GM12878 (cell line): ENCODE results near the gene CPLANE2. TPM values are rescaled to one million over a fixed set of nuclear protein-coding genes. Genes with fewer than 3 reads are reported as not detected.

ENCODE experiments used
- ATAC-seq: fragments of 200-7000 bp; cut with Tn5 transposase; 3 replicates; pipeline ENCODE4 v1.9.1; 2020; ENCODE audit warnings: mild to moderate bottlenecking, moderate library complexity
- BruUV-seq: library from RNA; stranded (reverse); fragments of 400-500 nt; replicated peaks from 2 replicates; lab custom pipeline; 2021; lab: Mats Ljungman, UMichigan
- CTCF ChIA-PET: fragments of 300-600 bp; sonication (Branson Sonifier 250); formaldehyde crosslinking; extraction: SDS; loops from one replicate; lab custom pipeline; 2021; ENCODE audit warnings: inconsistent platforms; lab: Yijun Ruan, JAX
- POLR2A ChIA-PET: fragments of 350-600 bp; formaldehyde crosslinking; extraction: SDS; loops from one replicate; lab custom pipeline; 2021; ENCODE audit warnings: inconsistent platforms; lab: Charles Lee
- RAD21 ChIA-PET: fragments of 300-600 bp; sonication (Branson Sonifier 250); formaldehyde crosslinking; loops from one replicate; lab custom pipeline; 2023; ENCODE audit warnings: antibody characterized with exemption; ENCODE audit not compliant: unreplicated experiment; lab: Charles Lee
- SMC1A ChIA-PET: fragments of 300-600 bp; sonication (Branson Sonifier 250); formaldehyde crosslinking; loops from one replicate; lab custom pipeline; 2023; ENCODE audit not compliant: unreplicated experiment, uncharacterized antibody; lab: Charles Lee
- DNase-seq: peaks from one replicate; pipeline ENCODE4 v3.0.0-alpha.2; 2011; ENCODE audit warnings: low read depth, low spot score
- FAIRE-seq: peaks from 3 replicates; lab custom pipeline; 2011; peaks lifted over from hg19 to GRCh38; lab: Jason Lieb, UNC
- H2AFZ ChIP-seq: 2 replicates; pipeline ENCODE4 v1.6.0; 2011; ENCODE audit warnings: low read depth, low read length, control low read depth; ENCODE audit not compliant: control insufficient read depth
- H3K27ac ChIP-seq: 2 replicates; pipeline ENCODE4 v1.5.1; 2011; ENCODE audit warnings: control low read depth; ENCODE audit not compliant: control insufficient read depth, insufficient read depth
- H3K27me3 ChIP-seq, 2 experiments: replicated peaks in 1 of 2; 2 replicates each; pipeline versions ENCODE4 v1.6.0 to v1.6.1; 2011; ENCODE audit warnings: low read length in 1 of 2; ENCODE audit not compliant: control insufficient read depth in 2 of 2, insufficient read depth in 2 of 2
- H3K36me3 ChIP-seq, 2 experiments: 2 replicates each; pipeline ENCODE4 v1.5.1; 2011; ENCODE audit warnings: low read length in 1 of 2; ENCODE audit not compliant: control insufficient read depth in 2 of 2, insufficient read depth in 2 of 2
- H3K4me1 ChIP-seq: 2 replicates; pipeline ENCODE4 v1.6.1; 2011; ENCODE audit warnings: mild to moderate bottlenecking, low read length, moderate library complexity, mixed read lengths; ENCODE audit not compliant: control insufficient read depth, insufficient read depth
- H3K4me2 ChIP-seq: 2 replicates; pipeline ENCODE4 v1.6.0; 2011; ENCODE audit warnings: control low read depth; ENCODE audit not compliant: control insufficient read depth, insufficient read depth
- H3K4me3 ChIP-seq: fragments of 200-600 bp; sonication (generic); 2 replicates; pipeline ENCODE4 v1.5.1; 2016
- H3K79me2 ChIP-seq: 2 replicates; pipeline ENCODE4 v1.6.0; 2011; ENCODE audit warnings: low read length; ENCODE audit not compliant: control insufficient read depth, insufficient read depth
- H3K9ac ChIP-seq: 2 replicates; pipeline ENCODE4 v1.8.0; 2011; ENCODE audit warnings: low read length, control low read depth, mixed read lengths; ENCODE audit not compliant: control insufficient read depth, insufficient read depth
- H3K9me3 ChIP-seq: replicated peaks from 3 replicates; pipeline ENCODE4 v1.5.1; 2011; ENCODE audit warnings: mild to moderate bottlenecking, low read length; ENCODE audit not compliant: control insufficient read depth, insufficient read depth
- H4K20me1 ChIP-seq: 2 replicates; pipeline ENCODE4 v1.6.0; 2011; ENCODE audit not compliant: control insufficient read depth, insufficient read depth
- JUNB ChIP-seq: IDR thresholded peaks from 2 replicates; pipeline ENCODE4 v1.6.1; 2016; ENCODE audit warnings: antibody characterized with exemption, mild to moderate bottlenecking
- RELA ChIP-seq: fragments of 450-650 bp; IDR thresholded peaks from 2 replicates; pipeline ENCODE4 v1.8.0; 2014; ENCODE audit warnings: borderline replicate concordance; ENCODE audit not compliant: partially characterized antibody
- RFX5 ChIP-seq: IDR thresholded peaks from 2 replicates; pipeline ENCODE4 v1.6.1; 2011; ENCODE audit warnings: low read depth, low read length, improper control_type of control experiment
- SIX5 ChIP-seq: IDR thresholded peaks from 2 replicates; pipeline ENCODE4 v1.6.1; 2011; ENCODE audit warnings: mild to moderate bottlenecking, low read depth, low read length, moderate library complexity; ENCODE audit not compliant: severe bottlenecking
- WRNIP1 ChIP-seq: IDR thresholded peaks from 2 replicates; pipeline ENCODE4 v1.6.1; 2011; ENCODE audit warnings: low read depth, low read length, improper control_type of control experiment, borderline replicate concordance
- ZSCAN29 ChIP-seq: fragments of 450-650 bp; IDR thresholded peaks from 2 replicates; pipeline ENCODE4 v1.6.1; 2017; ENCODE audit warnings: mild to moderate bottlenecking, moderate library complexity
- WGBS: methylation state at CpG from one replicate; pipeline ENCODE4 v1.1.6; 2016; ENCODE audit warnings: low lambda C conversion rate; ENCODE audit not compliant: insufficient replicate concordance, insufficient coverage; ENCODE audit errors: missing lambda C conversion rate; 5-methylcytosine and 5-hydroxymethylcytosine counted together
- in situ Hi-C: fragments of 300-500 bp; cut with MboI; formaldehyde crosslinking; loops from 9 replicates; pipeline ENCODE4 v1.14.3; 2018; ENCODE audit warnings: mixed read lengths
- intact Hi-C: fragments of 100-400 bp; cut with micrococcal nuclease; formaldehyde crosslinking; loops from one replicate; pipeline ENCODE4 v1.14.2; 2022; ENCODE audit not compliant: unreplicated experiment
- polyA plus RNA-seq, 11 experiments: library from polyadenylated mRNA; depleted of rRNA in 4 of 11; unstranded in 6 of 11; stranded (reverse) in 5 of 11; fragments of >200 nt; fragmentation: Nextera tagmentation in 4 of 11; fragmentation: Illumina TruSeq in 1 of 11; extraction: Ambion mirVana in 4 of 11; extraction: Trizol in 1 of 11; gene quantifications; 1 replicate in 1 of 11; 2 replicates in 10 of 11; pipeline versions ENCODE4 v1.2.1 to v1.2.3, GENCODE V29; 2011 to 2016; ENCODE audit warnings: inconsistent platforms in 2 of 11, missing spikeins in 2 of 11, low read depth in 1 of 11
- total RNA-seq, 4 experiments: library from RNA; depleted of rRNA in 3 of 4; stranded (reverse); fragments of >200 nt in 3 of 4; fragmentation: Illumina TruSeq in 1 of 4; extraction: Trizol in 1 of 4; gene quantifications; 2 replicates each; pipeline versions ENCODE4 v1.2.1 to v1.2.3, GENCODE V29; 2013 to 2021
- TF ChIP-seq, protein P1 (sequence below): fragments of 150-350 bp; IDR thresholded peaks from 2 replicates; pipeline ENCODE4 v1.6.1; 2016; ENCODE audit warnings: low read depth, low read length

The CPLANE2 gene
- total and polyA plus RNA-seq, 10 of the 15 experiments (the other 5 are each of a cell fraction or from before 2014, with no cell fraction given) = 0.09 to 4.5 (median 2.3) TPM; not detected in 1

GRCh38 chr1:16203550-16203949, 33.4 kb downstream of the CPLANE2 start (continued):
- TF ChIP-seq, protein P1, sequence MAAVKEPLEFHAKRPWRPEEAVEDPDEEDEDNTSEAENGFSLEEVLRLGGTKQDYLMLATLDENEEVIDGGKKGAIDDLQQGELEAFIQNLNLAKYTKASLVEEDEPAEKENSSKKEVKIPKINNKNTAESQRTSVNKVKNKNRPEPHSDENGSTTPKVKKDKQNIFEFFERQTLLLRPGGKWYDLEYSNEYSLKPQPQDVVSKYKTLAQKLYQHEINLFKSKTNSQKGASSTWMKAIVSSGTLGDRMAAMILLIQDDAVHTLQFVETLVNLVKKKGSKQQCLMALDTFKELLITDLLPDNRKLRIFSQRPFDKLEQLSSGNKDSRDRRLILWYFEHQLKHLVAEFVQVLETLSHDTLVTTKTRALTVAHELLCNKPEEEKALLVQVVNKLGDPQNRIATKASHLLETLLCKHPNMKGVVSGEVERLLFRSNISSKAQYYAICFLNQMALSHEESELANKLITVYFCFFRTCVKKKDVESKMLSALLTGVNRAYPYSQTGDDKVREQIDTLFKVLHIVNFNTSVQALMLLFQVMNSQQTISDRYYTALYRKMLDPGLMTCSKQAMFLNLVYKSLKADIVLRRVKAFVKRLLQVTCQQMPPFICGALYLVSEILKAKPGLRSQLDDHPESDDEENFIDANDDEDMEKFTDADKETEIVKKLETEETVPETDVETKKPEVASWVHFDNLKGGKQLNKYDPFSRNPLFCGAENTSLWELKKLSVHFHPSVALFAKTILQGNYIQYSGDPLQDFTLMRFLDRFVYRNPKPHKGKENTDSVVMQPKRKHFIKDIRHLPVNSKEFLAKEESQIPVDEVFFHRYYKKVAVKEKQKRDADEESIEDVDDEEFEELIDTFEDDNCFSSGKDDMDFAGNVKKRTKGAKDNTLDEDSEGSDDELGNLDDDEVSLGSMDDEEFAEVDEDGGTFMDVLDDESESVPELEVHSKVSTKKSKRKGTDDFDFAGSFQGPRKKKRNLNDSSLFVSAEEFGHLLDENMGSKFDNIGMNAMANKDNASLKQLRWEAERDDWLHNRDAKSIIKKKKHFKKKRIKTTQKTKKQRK = no peak
- TF ChIP-seq JUNB = no peak

GRCh38 chr1:16202281-16203210, 34.4 kb downstream of the CPLANE2 start:
- 64% methylated on average over 21 of the region's 24 CpGs for WGBS
- H3K27ac ChIP-seq = no peak overlapping the region
- BruUV-seq = no TSS peak
- no peak for FAIRE-seq
- H4K20me1 ChIP-seq = no peaks in the 10 kb centered on the region
- peaks cover 4% of the 10 kb centered on the region; the same call in 1 of the 2 replicates for H3K4me1 ChIP-seq
- ChIA-PET RAD21 (no interaction called here), SMC1A (no interaction called here), CTCF (interaction anchor here (0.7 to 3.4 kb wide), 4 partner anchors 14 to 161 kb away, joined by 3 to 17 read pairs (median 4); no protein-coding TSS in a partner anchor), POLR2A (interaction anchor here (1.9 kb wide), 1 partner anchor 15 kb away, joined by 4 read pairs; no protein-coding TSS in a partner anchor)
- H2AFZ ChIP-seq = no peak overlapping the region
- no peaks in the 10 kb centered on the region for H3K9me3 ChIP-seq
- H3K27me3 ChIP-seq = no peaks in the 10 kb centered on the region
- no peak for ATAC-seq
- H3K4me3 ChIP-seq = no peak overlapping the region
- no peak overlapping the region for H3K9ac ChIP-seq
- in situ Hi-C loops = no loop called here
- TF ChIP-seq RELA (no peak), RFX5 (no peak), WRNIP1 (no peak), SIX5 (no peak), ZSCAN29 (no peak)
- H3K79me2 ChIP-seq = no peaks in the 10 kb centered on the region
- no peaks in the 10 kb centered on the region for H3K36me3 ChIP-seq
- no peak overlapping the region for H3K4me2 ChIP-seq
- intact Hi-C loops = no loop called here
- DNase-seq = no peak
